Measurements from ENCODE around the gene POP4.

GRCh38 chr19:29615891-29616425 lies 9.9 kb downstream of the POP4 start:
- TF ChIP-seq EP300 (IDR thresholded peaks at IDR 0.05) (no peak), CTCF (IDR thresholded peaks at IDR 0.05) (no peak), POLR2A (IDR thresholded peaks at IDR 0.05) (no peak)
